IPS-18c (cell line): ENCODE measurements around the gene MDM2.

ENCODE experiments used
- H3K4me3 ChIP-seq: 2 replicates; pipeline ENCODE4 v1.7.0; 2013; ENCODE audit warnings: low read depth, mild to moderate bottlenecking, low read length, moderate library complexity; ENCODE audit not compliant: insufficient read depth
- H3K9me3 ChIP-seq: one replicate; pipeline ENCODE4 v1.6.1; 2013; ENCODE audit warnings: mild to moderate bottlenecking, low read length, moderate library complexity; ENCODE audit not compliant: control insufficient read depth, insufficient read depth

Gene MDM2

DNA sequence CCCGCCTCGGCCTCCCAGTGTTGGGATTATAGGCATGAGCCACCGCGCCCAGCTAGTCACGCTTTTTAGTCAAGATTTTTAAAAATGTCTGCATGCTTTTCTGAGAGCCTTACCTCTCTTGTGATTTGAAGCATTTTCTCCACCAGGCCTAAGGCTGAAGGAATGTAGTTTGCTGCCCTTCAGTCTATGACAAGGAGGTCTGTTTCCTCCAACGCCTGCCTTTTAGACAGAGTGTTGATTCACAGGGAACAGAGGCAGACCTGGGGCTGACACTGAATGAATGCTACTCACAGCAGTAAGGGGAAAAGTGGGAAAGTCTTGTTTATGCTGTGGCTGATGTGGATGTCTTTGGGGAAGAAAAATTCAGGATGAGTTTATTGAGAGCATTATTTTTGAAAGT is 27.2 kb upstream of the MDM2 start:
- Histone ChIP-seq H3K4me3 (no peak overlapping the region), H3K9me3 (peaks cover 2% of the 10 kb centered on the region)

- Histone ChIP-seq H3K4me3 (no peak overlapping the region), H3K9me3 (peaks cover 2% of the 10 kb centered on the region)
Observed at GRCh38 chr12:68781728-68782127, 26.2 kb upstream of the MDM2 start.

DNA sequence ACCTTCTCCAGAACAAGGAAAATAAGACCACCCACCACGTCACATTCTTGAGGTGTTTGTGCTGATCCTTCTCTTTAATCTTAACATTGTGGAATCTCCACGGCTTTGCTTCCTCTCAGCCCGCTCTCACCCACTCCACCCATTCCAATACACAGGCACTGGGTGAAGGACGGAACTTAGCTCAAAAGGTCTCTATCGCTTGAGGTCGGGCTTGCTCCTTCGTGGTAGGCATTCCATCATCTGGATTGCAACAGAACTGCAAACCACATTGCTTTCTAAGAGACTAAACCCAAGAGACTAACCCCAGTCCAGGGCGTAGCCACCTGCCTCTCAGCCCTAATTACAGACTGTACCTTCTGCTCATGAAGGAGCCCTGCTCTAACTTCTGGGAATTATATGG is 24.0 kb upstream of the MDM2 start:
- H3K4me3 ChIP-seq, result no peak overlapping the region
- H3K9me3 ChIP-seq, result peaks cover 2% of the 10 kb centered on the region

- Histone ChIP-seq H3K9me3 (peaks cover 2% of the 10 kb centered on the region), H3K4me3 (no peak overlapping the region)
Observed at GRCh38 chr12:68785358-68785757, 22.6 kb upstream of the MDM2 start.

DNA sequence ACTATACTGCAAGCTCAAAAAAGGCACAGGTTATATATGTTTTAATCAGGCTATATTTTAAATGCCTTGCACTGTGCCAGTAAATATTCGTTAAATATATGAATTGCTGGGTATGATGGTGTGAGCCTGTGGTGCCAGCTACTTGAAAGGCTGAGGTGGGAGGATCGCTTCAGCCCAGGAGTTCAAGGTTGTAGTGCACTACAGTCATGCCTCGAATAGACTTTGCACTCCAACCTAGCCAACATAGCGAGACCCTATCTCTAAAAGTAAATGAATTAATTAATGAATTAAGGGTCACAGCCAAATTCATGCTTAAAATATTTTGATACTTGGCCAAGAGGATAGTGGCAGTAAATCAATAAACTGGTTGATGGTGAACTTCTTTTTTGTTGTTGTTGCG is 22.2 kb upstream of the MDM2 start:
- Histone ChIP-seq H3K9me3 (peaks cover 2% of the 10 kb centered on the region), H3K4me3 (no peak overlapping the region)

DNA sequence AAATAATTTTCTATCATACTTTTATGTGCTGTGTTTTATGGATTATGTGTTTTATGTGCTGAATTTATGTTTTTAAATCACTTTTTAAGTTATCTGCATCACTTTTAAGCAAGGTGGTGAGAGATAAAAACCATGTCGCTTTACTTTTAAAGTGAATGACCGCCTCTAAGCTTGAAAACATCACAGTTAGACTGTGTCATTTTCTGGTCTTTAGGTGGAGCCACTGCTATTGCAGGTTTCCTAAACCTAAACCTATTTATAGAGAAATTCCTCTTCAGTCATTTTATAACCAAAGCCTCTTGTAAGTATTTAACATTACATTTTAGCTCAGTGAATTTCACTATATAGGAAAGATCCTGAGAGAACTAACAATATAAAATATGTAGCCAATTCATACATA is 21.0 kb upstream of the MDM2 start:
- Histone ChIP-seq H3K9me3 (peaks cover 2% of the 10 kb centered on the region), H3K4me3 (no peak overlapping the region)

- Histone ChIP-seq H3K9me3 (peaks cover 2% of the 10 kb centered on the region), H3K4me3 (no peak overlapping the region)
Observed at GRCh38 chr12:68788554-68789143, 19.3 kb upstream of the MDM2 start.

- Histone ChIP-seq H3K9me3 (peaks cover 2% of the 10 kb centered on the region), H3K4me3 (no peak overlapping the region)
Observed at GRCh38 chr12:68789144-68789878, 18.7 kb upstream of the MDM2 start.

DNA sequence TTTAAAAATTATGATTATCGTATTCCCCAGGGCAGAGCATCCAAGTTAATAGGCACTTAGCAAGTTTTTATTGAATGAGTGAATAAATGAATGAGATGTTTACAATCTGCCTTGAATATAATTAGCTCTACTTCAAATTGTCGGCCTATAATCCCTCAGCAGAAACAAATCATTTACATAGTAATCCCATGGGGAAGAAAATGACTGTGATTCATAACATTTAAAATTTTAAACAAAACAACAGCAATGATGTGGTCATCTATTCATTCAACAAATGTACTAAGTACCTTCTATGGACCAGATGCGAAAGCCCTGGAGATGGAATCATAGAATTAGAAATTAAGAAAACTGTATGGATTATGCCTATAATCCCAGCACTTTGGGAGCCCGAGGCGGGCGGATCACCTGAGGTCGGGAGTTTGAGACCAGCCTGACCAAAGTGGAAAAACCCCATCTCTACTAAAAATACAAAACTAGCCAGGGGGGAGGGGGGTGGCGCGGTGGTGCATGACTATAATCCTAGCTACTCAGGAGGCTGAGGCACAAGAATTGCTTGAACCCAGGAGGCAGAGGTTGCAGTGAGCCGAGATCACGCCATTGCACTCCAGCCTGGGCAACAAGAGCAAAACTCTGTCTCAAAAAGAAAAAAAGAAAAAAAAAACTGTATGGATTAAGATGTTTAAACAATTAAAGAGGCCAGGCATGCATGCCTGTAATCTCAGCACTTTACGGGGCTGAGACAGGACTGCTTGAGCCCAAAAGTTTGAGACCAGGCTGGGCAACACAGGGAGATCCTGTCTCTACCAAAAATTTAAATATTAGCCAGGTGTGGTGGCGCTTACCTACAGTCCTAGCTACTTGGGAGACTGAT is 17.7 kb upstream of the MDM2 start:
- H3K4me3 ChIP-seq, result no peak overlapping the region

GRCh38 chr12:68790952-68791234 is 17.1 kb upstream of the MDM2 start:
- no peak overlapping the region for H3K4me3 ChIP-seq

More for the DNA sequence above, 17.7 kb upstream of the MDM2 start:
- H3K9me3 ChIP-seq, result no peaks in the 10 kb centered on the region

DNA sequence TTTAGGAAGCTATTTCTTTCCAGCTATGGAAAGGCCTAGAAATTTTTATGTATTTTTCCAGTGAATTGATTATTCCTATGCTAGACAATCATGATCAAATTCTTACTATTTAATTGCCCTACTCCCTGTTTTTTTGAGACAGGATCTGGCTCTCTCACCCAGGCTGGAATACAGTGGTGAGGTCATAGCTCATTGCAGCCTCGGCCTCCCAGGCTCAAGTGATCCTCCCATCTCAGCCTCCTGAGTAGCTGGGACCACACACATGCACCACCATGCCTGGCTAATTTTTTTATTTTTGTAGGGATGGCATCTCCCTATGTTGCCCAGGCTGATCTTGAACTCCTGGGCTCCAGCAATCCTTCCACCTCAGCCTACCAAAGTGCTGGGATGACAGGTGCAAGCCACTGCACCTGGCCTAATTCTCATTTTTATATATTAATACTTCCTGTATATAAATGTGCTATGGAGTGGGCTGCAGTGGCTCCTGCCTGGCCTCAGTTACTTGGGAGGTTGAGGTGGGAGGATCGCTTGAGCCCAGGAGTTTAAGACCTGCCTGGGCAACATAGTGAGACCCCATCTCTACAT is 16.0 kb upstream of the MDM2 start:
- Histone ChIP-seq H3K9me3 (no peaks in the 10 kb centered on the region), H3K4me3 (no peak overlapping the region)

More at GRCh38 chr12:68790952-68791234, 17.1 kb upstream of the MDM2 start:
- no peaks in the 10 kb centered on the region for H3K9me3 ChIP-seq

DNA sequence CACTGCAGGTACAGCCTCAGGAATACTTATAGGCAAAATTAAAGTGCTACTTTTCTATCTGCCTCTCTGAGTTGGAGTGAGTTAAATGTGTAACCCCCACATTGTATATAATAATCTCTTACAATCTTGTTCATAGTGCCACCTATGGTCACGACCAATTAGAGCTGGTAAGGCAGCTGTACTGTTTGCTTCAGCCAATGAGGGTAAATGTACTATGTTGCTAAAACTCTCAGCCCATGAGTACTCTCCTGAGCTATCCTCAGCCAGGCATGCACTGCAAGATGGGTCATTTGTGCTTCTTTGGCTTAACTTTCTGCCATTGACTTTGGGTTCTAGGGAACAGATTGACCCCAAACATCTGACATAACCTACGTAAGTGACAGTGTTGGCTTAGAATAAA is 15.0 kb upstream of the MDM2 start:
- Histone ChIP-seq H3K9me3 (no peaks in the 10 kb centered on the region), H3K4me3 (no peak overlapping the region)

GRCh38 chr12:68793436-68793835 is 14.5 kb upstream of the MDM2 start:
- no peak overlapping the region for H3K4me3 ChIP-seq
- H3K9me3 ChIP-seq, result no peaks in the 10 kb centered on the region

- H3K4me3 ChIP-seq, result no peak overlapping the region
- no peaks in the 10 kb centered on the region for H3K9me3 ChIP-seq
Observed at GRCh38 chr12:68793975-68794652, 13.9 kb upstream of the MDM2 start.

- Histone ChIP-seq H3K4me3 (no peak overlapping the region), H3K9me3 (no peaks in the 10 kb centered on the region)
Observed at GRCh38 chr12:68794653-68795251, 13.2 kb upstream of the MDM2 start.

DNA sequence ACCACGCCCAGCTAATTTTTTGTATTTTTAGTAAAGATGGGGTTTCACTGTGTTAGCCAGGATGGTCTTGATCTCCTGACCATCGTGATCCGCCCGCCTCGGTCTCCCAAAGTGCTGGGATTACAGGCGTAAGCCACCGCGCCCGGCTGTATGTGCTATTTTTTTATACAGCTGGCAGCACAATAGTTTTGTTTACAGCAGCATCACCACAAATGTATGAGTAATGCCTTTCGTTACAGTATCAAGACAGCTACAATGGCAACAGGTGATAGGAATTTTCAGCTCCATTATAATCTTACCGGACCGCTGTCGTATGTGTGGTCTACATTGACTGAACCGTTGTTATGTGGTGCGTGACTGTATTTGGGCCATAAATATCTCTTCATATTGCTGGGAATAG is 11.6 kb upstream of the MDM2 start:
- Histone ChIP-seq H3K4me3 (no peak overlapping the region), H3K9me3 (no peaks in the 10 kb centered on the region)

- Histone ChIP-seq H3K9me3 (no peaks in the 10 kb centered on the region), H3K4me3 (no peak overlapping the region)
Observed at GRCh38 chr12:68798882-68799234, 9.1 kb upstream of the MDM2 start.
